Activated CD8-positive, alpha-beta memory T cell treated with anti-CD3 and anti-CD28 coated beads for 36 hours (primary cell): ENCODE measurements around the gene LRRC42. TPM values are rescaled to one million over a fixed set of nuclear protein-coding genes. Genes with fewer than 3 reads are reported as not detected.

Source experiments
- CTCF ChIA-PET: fragments of 350-600 bp; sonication (Branson Sonifier 250); formaldehyde crosslinking; loops from one replicate; lab custom pipeline; 2021; ENCODE audit warnings: antibody characterized with exemption; lab: Charles Lee
- POLR2A ChIA-PET: fragments of 350-600 bp; sonication (Branson Sonifier 250); formaldehyde crosslinking; loops from one replicate; lab custom pipeline; 2021; ENCODE audit warnings: antibody characterized with exemption; lab: Charles Lee
- total RNA-seq, 2 experiments: library from RNA; stranded (reverse); gene quantifications; one replicate each; pipeline ENCODE4 v1.2.3, GENCODE V29; 2021

The LRRC42 gene
- total RNA-seq, 2 experiments from 2014 or later, result 26.9 to 28.1 TPM

DNA sequence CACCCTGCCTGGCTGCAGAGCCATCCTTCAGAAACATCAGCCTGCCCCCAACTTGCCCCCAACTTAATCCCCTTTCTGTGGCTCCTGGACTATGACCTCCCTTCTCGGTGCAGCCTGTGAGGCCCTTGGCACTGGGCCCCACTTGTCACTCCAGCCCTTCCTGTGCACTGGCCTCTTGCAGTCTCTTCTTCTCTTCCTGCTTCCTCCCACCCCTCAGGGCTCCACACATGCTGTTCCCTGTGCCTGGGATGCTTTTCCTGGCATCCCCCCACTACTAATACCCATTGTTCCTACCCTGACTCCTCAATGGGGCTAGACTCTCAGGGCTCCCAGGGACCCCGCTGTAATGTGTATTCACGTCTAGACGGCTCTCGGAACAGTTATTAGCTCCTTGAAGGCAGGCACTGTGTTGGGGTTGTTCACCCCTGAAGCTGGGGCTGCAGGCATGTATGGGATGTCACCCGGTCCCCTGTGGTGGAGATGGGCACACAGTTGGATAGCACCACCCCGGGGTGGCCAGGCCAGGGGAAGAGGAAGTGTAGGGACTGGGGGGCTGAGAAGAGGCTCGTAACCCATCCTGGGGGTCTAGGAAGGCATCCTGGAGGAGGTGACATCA, 67.4 kb downstream of the LRRC42 start:
- CTCF ChIA-PET, result no interaction called here
- POLR2A ChIA-PET, result no interaction called here

DNA sequence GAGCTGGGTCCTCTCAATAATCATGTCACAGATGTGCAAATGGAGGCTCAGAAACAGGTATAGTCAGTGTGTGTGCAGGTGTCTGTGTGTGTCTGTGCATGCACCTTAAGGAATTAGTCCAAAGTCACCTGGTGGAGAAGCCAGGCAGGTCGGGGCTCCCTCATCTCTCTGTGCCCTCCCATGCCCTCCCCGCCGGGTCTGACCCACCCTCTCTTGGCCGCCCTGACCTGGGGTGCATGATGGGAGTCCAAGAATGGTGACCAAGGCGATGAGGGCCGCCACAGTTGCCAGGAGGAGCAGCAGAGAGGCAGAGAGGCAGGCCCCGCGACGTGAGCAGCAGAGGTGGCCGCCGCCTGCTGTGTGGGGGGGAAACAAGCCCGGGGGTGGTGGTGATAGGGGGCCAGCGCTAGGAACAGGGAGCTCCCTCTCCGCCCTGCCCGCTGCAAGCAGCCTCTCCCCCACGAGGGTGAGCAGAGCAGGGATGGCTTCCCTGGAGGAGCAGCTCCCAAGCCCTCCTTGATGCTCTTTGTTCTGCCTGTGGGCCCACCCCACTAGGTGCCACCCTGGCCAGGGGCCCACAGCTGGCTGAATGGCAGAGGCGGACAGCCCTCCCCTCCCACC, 68.0 kb downstream of the LRRC42 start:
- ChIA-PET POLR2A (no interaction called here), CTCF (no interaction called here)

DNA sequence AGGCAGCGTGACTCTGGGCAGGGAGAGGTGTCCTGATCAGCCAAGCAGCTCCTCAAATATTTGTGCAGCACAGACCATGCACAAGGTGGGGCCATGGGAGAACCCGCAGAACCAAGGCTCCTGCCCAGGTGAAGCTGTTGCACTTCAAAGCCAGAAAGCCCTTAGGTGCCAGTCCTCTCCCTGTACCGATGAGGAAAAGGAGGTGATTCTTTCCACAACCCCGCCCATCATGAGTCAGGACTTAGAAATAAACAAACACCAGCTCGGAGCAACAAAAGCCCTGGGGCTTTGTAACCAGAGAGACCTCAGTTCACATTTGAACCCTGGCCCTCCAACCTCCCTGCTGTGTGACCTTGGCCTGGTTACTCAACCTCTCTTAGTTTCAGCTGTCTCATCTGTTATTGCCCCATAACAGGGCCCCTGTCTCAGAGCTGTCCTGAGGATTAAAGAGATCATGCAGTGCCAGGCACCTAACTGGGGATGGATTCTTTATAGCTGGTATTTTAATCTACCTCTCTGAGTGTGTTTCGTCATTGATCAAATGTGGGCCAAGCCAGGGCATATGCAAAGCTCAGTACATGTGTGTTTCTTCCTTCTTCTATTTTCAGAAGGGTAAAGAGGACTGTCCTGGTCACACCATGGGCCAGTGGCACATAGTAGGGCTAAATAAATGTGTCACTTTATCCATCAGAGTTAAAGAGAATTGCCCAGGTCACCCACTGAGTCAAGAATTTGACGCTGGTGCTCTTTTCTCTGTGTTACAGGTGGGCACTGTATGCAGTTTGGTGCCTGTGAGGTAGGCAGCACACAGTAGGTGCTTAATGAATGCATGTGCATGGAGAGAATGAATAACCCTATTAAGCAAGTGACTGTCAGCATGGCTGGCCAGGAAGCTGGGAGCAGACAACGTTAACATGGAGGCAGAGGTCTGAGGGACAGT, 70.5 kb downstream of the LRRC42 start:
- CTCF ChIA-PET, result no interaction called here
- POLR2A ChIA-PET, result no interaction called here

Other genes starting within 250 kb of the LRRC42 start
- gene GLIS1, start 207.2 kb upstream of the LRRC42 start, total RNA-seq, result not detected
- 10 to 100 TPM; 48.1 to 49.0 TPM for gene NDC1, start 108.1 kb upstream of the LRRC42 start, total RNA-seq
- gene YIPF1, start 56.6 kb upstream of the LRRC42 start, total RNA-seq, result 10 to 100 TPM; 16.2 to 17.2 TPM
- gene DIO1, start 52.2 kb upstream of the LRRC42 start, total RNA-seq, result not detected
- 10 to 100 TPM; 54.8 to 55.1 TPM for gene IFT25, start 651 bp upstream of the LRRC42 start, total RNA-seq
- not detected for gene LDLRAD1, start 71.8 kb downstream of the LRRC42 start, total RNA-seq
- gene TMEM59, start 106.9 kb downstream of the LRRC42 start, total RNA-seq, result 100 to 1,000 TPM; 117 to 124 TPM
- gene TCEANC2, start 107.3 kb downstream of the LRRC42 start, total RNA-seq, result 10 to 100 TPM in 1 of 2 experiments, 1 to 10 TPM in 1; 9.1 to 11.5 TPM
- not detected for gene CDCP2, start 206.7 kb downstream of the LRRC42 start, total RNA-seq